Measurements from ENCODE around the gene MYO1H.

The MYO1H gene

DNA sequence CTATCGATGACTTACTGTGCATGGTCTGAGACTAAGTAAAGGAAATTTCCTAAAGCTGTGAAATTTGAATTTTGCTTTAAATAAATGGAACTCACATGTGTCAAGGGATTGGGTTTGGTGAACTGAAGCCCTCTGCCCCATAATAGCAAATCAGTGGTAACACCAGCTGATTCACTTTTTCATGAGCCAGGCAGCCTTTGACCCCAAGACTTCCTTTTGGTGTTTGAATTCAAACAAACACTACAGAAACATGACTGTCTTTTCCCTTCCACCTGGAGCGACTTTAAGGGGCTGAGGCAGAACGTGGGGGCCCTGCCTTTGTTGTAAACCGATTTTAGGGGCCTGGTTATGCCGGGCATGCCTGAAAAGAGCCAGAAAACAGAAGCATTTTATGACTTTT is 100.6 kb downstream of the MYO1H start:
- DNase-seq (ENCODE audit: low read depth) = no peak

DNA sequence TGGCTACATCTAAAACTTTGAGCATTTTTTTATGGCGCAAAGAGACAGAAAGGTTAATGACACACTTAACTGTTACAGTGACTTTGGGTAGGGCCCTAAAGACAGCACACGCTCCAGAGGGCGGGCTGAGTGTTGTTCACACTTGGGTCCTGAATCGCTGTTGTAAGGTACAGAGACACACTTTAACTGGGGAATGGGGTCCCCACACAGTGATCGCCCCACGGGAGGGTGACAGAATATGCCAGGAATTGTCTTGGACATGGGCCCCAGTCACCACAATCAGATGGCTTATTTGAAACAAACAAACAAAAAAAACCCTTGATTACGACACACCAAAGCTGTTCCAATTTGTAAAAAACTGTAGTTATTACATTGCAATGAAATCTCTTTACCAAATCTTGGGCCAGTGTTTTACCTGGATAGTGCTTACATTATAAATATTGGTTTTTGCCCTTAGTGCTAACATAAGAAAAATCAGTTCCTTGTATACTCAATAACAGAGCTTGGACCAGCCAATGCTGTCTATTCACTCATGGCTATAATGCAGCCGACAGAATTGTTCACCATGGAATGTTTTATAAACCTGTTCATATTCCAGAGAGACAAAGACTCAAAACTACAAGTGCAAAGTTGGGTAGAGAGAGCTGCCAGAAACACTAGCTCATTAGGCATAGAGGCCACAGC is 101.1 kb downstream of the MYO1H start:
- DNase-seq (ENCODE audit: low read depth) = no peak

DNA sequence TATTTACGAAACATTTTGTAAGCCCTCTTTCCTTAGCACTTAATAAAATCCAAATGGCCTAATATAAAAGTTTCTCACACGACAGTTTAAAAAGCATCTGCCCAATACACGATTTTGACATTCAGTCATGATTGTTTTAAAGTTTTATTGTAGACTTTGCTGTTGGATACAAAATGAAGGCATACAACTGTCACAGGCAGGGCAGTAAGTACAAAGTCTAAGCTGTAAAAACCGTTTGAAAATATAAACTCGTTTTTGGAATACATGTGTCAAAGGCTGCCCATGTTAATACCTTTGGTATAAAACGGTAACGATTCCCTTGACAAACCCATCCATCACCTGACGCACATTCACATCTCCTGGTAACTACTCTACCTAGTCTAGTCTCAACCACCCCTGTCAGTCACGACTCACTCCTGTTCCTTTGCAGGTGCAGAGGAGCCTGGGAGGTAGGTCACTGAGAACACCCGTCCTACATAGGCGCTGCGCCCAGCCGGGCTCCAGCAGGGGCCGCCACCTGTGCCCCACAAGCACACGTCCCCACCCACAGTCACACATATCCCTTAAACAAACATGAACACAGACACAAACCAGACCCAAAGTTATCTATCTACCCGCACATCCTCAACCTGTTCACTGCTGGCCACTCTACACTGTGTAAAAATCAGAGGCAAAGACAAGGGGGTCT is 102.3 kb downstream of the MYO1H start:
- DNase-seq (ENCODE audit: low read depth) = no peak

DNA sequence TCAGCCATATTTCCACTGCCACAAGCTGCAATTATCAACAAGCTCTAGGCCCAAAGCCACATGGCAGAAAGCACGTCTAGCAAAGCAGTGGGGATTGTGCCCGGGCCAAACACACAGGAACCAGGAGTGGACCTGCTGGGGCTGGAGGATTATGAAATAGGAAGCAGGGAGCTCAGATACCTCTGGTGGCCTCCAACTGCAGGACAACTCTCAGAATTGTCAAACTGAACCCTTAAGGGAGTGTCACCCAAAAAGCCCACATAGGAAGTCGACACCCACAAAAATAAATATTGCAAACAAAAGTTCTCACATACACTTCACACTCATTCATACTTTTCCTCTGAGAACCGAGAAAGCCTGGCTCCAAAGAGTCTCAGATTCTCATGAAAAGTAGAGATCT is 103.3 kb downstream of the MYO1H start:
- DNase-seq (ENCODE audit: low read depth) = no peak

DNA sequence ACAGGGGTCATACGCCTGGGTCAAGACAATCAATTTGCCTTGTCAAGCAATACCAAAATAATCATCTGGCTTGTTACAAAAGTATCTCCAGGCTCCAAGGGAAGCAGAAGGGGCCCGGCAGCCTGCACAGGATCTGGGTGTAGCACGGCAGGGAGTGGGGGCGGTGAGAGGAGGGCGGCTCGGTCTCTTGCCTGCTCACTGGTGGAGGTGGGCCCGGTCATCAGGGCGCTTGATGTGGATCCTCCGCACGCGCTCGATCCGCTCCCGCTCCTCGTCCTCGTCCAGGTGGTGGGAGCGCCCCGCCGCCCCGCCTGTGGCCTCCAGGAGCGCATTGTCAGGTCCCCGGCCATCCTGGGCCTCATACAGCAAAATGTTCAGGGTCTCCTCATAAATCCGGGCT is 103.7 kb downstream of the MYO1H start:
- no peak for DNase-seq (ENCODE audit: low read depth)

DNA sequence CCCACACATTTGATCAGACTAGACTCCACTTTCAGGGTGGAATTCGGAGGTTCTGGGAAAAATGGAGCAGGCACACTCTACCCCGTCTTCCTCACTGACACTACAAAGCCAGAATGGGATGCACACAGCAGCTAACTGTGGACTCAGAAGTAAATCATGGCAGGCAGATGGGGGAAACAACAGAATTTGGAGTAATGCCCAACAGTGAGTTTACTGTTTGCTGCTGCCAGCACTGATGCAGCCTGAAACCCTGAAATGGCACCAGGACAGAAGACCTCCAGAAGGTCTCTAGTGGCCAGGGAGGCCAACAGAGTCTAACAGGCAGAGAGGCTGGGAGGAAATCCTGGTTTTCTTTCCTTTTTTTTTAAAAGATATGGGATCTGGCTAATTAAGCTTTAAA is 104.8 kb downstream of the MYO1H start:
- DNase-seq (ENCODE audit: low read depth) = no peak

DNA sequence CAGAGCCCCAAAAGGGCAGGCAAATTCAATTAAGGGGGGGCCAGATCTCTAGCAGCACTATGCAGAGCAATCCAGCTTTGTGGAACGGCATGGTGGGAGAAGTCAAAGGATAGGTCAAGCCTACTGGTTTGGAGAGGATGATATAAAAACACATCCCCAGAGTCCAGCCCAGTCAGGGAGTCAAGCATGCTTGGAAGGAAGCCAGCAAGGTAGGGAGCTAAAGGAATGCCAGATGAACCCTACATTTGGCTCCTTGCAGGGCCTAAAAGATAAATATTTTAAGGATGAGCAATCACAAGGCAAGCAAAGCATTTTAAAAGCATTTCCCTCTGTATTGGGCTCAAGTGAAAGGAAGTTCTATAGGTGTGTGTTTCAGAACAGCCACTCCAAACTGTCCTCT is 108.0 kb downstream of the MYO1H start:
- DNase-seq (ENCODE audit: low read depth) = no peak

DNA sequence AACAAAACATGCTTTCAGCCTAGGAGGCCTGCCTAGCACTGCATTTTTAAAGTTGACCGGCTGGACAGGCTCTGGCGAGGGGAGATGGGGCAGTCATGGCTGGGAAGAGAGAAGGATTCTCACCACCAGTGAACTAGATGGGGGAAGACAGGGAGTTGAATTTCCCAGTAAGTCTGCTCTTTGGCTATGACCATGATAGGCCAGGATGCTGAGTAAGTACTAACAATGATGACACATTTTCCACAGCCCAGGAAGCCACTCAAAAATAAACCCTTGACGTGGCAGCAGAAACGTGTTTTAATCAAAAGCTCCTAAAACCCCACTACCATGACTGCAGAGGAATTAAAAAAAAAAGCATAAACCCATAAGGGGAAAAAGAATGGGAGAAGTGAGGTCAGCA is 110.4 kb downstream of the MYO1H start:
- no peak for DNase-seq (ENCODE audit: low read depth)

DNA sequence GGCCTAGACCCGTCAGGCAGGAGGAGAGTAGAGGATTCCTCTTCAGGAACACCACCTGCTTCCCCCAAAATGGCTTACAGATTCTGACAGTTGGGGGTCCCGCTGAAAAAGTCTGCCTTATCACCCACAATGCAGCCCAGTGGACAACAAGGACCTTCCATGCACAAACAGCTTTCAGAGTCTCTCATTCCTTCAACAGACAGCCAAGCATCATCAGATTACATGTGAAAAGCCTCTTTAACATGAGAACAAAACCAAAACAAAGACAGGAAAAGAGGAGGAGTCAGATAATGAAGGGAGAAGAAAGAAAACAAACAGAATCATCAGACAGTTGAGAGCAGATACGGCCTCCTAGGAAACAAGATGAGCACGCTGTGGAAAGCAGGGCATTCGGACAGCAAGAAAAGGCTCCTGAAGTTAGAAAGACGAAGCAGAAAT is 111.1 kb downstream of the MYO1H start:
- no peak for DNase-seq (ENCODE audit: low read depth)

DNA sequence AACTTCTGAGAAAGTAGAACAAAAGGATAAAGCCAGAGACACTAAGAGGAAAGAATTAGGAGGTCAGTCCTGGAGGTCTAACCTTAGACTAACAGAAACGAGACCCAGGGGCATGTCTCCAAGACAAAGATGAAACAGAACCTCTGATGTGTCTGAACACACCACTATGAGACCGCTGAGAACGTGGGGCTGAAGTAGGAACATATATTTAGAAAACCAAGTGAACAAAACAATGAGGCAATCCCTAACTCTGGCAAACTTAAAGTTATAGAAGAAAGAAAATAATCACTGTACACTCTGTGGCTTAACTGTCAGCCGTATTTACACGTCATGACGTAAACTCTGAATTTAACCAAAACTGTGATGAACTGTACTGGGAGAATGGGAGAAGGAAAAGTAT is 111.5 kb downstream of the MYO1H start:
- no peak for DNase-seq (ENCODE audit: low read depth)

DNA sequence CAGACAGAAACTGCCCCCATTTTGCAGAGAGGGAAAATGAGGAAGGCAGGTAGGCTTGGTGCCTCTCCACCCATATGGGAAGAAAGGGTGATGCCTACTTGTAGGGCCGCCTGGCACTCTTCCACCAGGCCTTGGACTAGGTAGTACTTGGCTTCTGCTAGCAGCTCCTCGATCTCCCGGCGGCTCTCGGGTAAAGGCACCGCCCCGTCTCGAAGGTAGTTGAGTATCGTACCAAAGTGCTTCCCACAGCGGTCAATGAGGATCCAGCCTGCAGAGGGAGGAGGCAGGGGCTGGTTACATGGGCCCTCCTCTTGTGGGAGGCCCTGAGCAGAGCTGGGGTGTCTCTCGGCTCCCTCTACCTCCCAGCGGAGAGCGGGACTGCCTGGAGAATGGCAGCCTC is 112.8 kb downstream of the MYO1H start:
- no peak for DNase-seq (ENCODE audit: low read depth)

DNA sequence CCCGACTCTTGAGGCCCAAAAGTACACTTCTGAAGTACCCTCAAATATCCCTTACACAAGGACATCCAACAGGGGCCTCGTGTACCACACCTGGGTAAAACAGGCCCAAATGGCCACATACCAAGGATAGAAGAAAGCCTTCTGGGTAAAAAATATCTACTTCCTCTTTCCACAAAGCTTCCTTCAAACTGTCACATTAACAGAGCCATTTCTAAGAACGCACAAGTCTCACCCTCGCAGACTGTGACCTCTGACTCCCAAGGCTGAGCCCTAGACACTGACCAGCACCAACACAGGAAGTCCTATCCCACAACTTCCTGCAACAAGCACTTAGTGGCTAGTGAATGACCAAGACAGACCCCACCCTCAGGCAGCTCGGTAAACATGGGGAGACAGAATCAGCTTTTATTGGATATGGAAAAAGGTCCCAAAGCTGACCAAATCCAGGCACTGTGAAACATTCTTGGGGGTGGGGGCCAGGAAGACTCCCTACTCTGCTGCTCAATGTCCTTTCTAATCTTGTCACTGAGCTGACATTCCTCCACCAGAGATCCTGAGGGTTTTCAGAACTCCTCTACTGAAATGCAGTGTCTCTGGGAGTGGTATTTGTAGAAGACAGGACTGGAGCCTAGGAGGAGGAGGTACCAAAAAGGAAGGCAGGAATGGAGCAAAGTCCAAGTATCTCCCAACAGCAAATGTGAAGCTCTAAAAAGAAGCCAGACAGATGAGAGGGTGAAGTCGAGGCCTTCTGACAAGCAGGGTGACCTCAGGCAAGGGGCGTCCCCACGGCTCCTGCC is 113.5 kb downstream of the MYO1H start:
- no peak for DNase-seq (ENCODE audit: low read depth)

DNA sequence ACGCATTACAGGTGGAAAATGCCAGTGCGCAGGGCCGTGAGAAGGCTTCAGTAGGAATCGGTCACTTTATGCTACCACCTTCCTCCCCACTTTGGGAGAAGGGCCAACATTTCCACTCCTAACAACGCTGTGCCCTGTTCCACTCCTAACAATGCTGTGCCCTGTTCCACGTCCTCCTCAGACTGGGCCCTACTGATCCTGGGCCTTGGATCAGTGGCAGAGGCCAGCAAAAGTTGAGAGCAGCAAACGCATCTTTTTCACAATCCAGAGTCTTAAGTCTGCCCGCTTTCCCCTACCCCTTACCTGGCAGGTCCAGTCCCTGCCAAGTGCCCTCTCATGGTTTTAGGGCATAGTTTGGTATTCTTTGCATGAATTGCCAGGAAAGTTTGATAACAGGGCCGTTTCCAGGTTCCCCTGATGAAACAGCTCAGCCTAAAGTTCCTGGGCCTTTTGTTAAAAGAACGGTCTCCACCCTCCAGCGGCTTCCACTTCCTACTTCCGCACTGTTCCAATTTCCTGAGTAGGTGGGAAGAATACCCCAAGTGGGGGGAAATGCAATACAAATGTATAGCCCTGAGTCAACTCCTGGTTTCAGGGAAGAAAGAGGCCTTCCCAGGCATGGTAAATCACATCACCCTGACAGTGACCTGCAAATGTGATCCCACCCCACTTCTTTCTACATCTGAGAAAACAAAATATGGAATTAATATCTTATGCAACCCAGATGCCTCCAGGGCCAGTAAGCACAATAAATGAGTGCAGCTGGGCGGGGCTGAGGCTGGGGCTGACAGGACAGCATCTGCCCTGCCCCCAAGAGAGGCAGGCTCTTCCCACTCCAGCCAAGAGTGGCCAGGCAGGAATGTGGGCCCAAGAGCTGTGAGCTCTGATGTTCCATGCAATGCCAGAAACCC is 114.4 kb downstream of the MYO1H start:
- DNase-seq (ENCODE audit: low read depth) = no peak

DNA sequence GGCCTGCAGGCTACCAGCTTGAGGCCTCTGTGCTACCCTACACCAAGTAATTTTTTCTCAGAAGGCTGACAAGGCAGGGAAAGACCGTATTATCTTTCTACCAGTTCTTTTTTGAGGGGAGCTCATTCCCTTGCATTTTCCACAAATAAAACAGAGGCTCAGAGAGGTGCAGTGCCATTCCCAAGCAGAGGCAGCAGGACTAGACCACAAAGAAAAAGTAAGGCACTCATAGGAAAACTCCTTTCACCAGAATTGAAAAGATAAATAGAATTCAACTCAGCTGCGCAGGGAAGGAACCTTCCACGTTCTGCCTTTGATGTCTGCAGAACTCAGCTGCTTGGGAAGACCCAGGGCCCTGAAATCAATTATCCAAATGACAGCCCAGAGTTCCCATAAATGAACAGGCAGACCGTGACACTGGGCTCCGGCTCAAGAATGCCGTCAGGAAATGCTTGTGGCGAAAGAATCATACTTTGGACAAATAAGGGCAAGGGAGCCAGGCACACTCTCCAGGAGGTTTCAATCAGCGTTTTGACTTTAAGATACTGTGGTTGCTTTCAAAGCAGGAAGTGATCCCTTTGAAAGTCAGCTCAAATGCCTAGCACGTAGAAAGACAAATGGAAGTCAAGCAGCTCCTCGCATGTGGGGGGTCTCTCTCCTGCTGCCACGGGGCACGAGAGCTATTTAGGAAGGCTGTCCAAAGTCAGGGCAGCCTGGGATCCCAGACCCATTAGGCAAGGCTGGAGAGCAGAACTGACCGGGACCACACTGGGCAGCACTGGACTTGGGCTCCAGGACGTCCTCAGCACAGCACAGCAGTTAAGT is 115.4 kb downstream of the MYO1H start:
- DNase-seq (ENCODE audit: low read depth) = no peak

DNA sequence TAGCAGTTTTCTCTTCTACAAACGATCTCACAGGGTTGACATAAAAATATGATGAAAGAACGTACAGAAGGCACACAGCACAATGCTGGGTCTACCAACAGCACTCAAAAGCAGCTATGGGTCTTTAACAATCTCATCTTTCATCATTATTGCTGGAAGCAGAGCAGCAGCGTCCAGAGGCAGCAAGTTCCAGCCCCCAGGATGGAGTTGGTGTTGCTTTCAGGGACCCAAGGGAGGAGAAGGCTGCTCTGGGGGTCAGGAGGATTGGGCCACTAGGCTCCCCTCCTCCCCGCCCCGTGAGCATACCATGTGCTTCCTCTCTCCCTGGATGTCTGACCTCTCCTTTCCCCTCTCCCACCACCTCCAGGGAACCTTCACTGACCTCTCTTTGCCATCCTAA is 116.1 kb downstream of the MYO1H start:
- DNase-seq (ENCODE audit: low read depth) = no peak

DNA sequence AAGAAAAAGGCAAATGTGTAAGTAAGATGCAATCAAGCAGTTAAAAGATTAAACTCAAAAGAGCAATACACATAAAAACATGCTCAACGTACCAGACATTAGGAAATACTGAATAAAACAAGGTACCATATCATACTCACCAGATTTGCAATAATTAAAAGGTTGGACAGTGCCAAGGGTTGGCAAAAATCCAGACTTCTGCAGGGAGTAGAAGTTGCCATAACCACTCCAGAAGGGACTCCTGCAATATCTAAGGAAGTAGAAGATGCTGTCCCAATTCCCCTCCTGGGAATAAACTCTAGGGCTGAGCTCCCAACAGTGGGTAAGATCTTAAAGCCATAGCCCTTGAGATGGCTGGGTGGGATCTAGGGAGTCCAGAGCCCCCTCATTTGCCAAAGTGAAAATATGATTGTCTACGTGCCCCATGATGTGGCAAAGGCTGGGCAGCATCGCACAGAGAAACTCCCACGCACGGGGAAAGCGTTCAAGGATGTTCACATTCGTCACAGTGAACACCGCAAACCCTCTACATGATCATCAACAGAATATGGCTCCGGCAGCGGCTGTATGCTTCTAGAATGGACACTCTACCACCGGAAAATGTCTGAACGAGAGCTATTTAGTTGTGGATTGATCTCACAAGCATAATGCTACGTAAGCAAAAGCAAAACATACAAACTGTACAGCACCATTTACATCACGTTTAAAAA is 117.1 kb downstream of the MYO1H start:
- DNase-seq (ENCODE audit: low read depth) = no peak

DNA sequence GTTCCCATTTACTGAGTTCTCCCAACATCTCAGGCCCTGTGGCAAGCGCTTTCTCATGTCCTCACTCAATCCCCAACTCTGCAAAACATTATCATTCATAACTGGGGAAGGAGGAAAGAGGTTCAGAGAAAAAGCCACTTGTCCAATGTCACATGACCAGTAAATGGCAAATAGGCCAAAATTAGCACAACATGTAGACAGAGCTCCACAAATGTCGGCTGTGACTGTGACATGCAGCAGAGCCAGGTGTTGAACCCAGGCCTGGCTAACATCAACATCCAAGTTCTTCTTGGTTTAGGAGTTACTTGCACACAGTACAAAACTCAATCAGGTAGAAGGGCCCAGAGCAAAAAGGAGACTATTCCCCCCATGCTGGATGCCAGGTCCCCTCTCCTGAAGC is 118.6 kb downstream of the MYO1H start:
- no peak for DNase-seq (ENCODE audit: low read depth)

DNA sequence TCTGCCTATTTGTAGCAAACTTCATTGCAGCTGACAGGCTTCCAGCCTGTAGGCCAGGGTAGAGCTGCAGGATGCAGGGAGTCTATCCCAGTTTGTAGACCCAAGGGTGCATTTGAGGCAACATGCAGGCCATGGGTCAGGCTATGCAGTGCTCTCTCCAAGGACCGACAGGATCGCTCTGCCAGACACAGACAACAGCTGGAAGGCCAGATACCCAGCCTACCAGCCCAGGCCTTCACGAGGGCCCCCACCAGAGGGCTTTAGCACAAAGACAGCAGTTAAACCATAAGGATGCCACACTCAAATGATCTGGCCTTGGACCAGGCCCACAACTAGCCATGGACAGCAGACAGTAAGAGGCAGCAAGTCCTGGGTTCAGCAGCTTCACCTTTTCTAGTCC is 119.1 kb downstream of the MYO1H start:
- DNase-seq (ENCODE audit: low read depth) = no peak

DNA sequence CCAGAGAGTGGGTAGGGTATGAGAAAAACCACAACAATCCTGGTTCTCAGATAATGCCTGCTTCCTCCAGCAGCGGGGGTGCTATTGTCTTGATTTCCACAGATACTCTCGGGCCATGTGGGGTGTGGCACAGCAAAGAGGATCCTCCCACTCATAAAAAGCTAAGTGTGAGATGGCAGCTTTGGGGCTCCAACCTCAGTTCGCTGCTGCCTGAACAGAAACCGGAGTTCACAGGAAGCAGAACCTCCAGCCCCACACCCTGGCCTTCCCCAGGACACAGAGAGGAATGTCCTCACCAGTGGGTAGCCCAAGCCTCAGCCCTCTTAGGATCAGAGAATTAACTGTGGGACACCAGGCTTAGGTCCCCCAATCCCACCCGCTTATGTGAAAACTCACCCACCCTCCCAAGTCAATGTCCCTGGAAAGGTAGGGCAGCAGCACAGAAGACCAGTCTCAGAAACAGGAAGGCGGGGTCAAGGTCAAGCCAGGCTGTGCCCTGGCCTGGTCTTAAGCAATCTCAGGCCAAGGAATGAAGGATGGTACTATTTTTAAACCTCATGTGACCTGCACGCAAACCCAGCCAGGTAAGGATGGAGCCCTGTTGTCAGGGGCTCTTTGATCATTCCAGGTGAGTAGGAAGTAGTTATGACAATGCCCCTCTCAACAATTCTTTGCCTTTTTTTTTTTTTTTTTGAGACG is 120.4 kb downstream of the MYO1H start:
- DNase-seq (ENCODE audit: low read depth) = no peak

DNA sequence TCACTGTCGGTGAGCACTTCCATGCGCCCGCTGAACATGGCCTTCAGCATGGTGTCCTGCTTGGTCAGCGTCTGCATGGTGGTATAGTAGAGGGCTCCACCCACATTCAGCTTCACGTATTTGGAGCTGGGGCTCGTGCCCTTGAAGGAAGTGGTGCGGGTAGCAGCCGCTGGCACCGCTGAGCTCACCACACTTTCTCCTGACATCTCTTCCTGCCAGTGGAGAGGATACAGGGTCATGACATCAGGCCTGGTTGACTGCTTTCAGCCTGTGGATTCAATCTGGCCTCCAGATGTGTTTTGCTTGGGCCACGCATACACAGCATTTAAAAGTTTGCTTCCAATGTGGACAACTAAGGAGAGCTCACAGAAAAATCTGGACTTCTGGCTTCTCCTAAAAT is 121.8 kb downstream of the MYO1H start:
- no peak for DNase-seq (ENCODE audit: low read depth)

All from stimulated activated CD8-positive, alpha-beta memory T cell treated with anti-CD3 and anti-CD28 coated beads, Interleukin-12 subunit alpha, Interleukin-12 subunit beta, amount 100 ng/mL, for 1 hour (primary cell).